Gastrocnemius medialis (tissue), 4 donors: ENCODE data around the gene AFAP1. TPM values are rescaled to one million over a fixed set of nuclear protein-coding genes. Genes with fewer than 3 reads are reported as not detected.
A peak's percentile ranks its signal among the peaks of the same experiment; 100 is the strongest.

Experiments
- ATAC-seq, 2 donors: fragments of 150-250 bp; one replicate each; pipeline ENCODE4 v1.9.1; 2016
- DNase-seq, 2 donors: peaks; one replicate each; pipeline ENCODE4 v3.0.0-alpha.2; 2019
- H3K27ac ChIP-seq, 4 donors: fragments of 200-600 bp; sonication (generic); 1 replicate in 1 of 4; 2 replicates in 3 of 4; pipeline ENCODE4 v1.5.1; 2016 to 2018; ENCODE audit warnings: mild to moderate bottlenecking in 2 of 4, moderate library complexity in 1 of 4
- H3K27me3 ChIP-seq, 3 donors: fragments of 200-600 bp; sonication (generic) in 2 of 3; 1 replicate in 1 of 3; 2 replicates in 2 of 3; pipeline versions ENCODE4 v1.5.1 to v1.6.0; 2016 to 2019; ENCODE audit warnings: mild to moderate bottlenecking in 1 of 3, moderate library complexity in 1 of 3
- H3K36me3 ChIP-seq, 2 donors: fragments of 200-600 bp; sonication (generic) in 1 of 2; one replicate each; pipeline ENCODE4 v1.5.1; 2017 to 2018
- H3K4me1 ChIP-seq, 2 donors: fragments of 200-600 bp; sonication (generic) in 1 of 2; one replicate each; pipeline ENCODE4 v1.5.1; 2016 to 2017; ENCODE audit warnings: mild to moderate bottlenecking in 2 of 2
- H3K4me3 ChIP-seq, 4 donors: fragments of 200-600 bp; sonication (generic) in 3 of 4; 1 replicate in 1 of 4; 2 replicates in 3 of 4; pipeline ENCODE4 v1.5.1; 2016 to 2019; ENCODE audit warnings: mild to moderate bottlenecking in 2 of 4
- H3K9me3 ChIP-seq, 3 donors: fragments of 200-600 bp; sonication (generic) in 2 of 3; 1 replicate in 1 of 3; 2 replicates in 2 of 3; pipeline ENCODE4 v1.5.1; 2016 to 2019
- CTCF ChIP-seq, 5 experiments: fragments of 450-650 bp in 3 of 5; fragments of 200-600 bp in 2 of 5; sonication (generic) in 2 of 5; IDR thresholded peaks in 4 of 5; conservative IDR thresholded peaks in 1 of 5; 1 replicate in 4 of 5; 2 replicates in 1 of 5; pipeline ENCODE4 v1.5.1; 2016 to 2019; ENCODE audit warnings: antibody characterized with exemption in 5 of 5, mild to moderate bottlenecking in 3 of 5, moderate library complexity in 3 of 5
- POLR2A ChIP-seq, 2 donors: fragments of 450-650 bp; IDR thresholded peaks; one replicate each; pipeline ENCODE4 v1.6.1; 2017; ENCODE audit warnings: antibody characterized with exemption in 2 of 2, mild to moderate bottlenecking in 2 of 2, moderate library complexity in 2 of 2
- in situ Hi-C, 4 donors: fragments of 200-750 bp; cut with MboI; loops; one replicate each; pipeline versions ENCODE4 v1.15.0 to v1.8.0; 2017; ENCODE audit warnings: low sequenced_read_pairs in 4 of 4
- intact Hi-C: fragments of 100-400 bp; cut with DNase I; formaldehyde crosslinking; loops from one replicate; pipeline ENCODE4 v1.15.1; 2023; ENCODE audit warnings: low total_unique reads
- total RNA-seq, 4 donors: library from RNA; depleted of rRNA; stranded (reverse); fragments of >200 nt; gene quantifications; one replicate each; pipeline versions ENCODE4 v1.1.0 to v1.2.3, GENCODE V29; 2016

Gene AFAP1
- total RNA-seq, 4 donors from 2014 or later: 1.5 to 8.6 (median 3.5) TPM

GRCh38 chr4:7873881-7874280 is 65.8 kb downstream of the AFAP1 start:
- TF ChIP-seq POLR2A (IDR thresholded peaks at IDR 0.05) (no peak), CTCF (IDR thresholded peaks at IDR 0.05 in 4 of 5, conservative IDR thresholded peaks at IDR 0.05 in 1 of 5) (no peak)
- H3K4me1 ChIP-seq: peaks cover 24 to 31% of the 10 kb centered on the region in 2 donors
- ATAC-seq: no peak

GRCh38 chr4:7872264-7872771 is 67.3 kb downstream of the AFAP1 start:
- Histone ChIP-seq H3K36me3 (peaks cover 0 to 10% of the 10 kb centered on the region in 2 donors), H3K4me1 (peaks cover 24 to 25% of the 10 kb centered on the region in 2 donors), H3K9me3 (no peaks in the 10 kb centered on the region), H3K27me3 (no peaks in the 10 kb centered on the region), H3K27ac (peak overlapping the region; percentile 78 to 83 (median 82)), H3K4me3 (peak overlapping the region in 3 of 4 donors; percentile 8 to 35 (median 34))
- ATAC-seq (peak; percentile 89), DNase-seq (peak; percentile 85 to 91)
- TF ChIP-seq POLR2A (IDR thresholded peaks at IDR 0.05) (no peak), CTCF (IDR thresholded peaks at IDR 0.05 in 4 of 5, conservative IDR thresholded peaks at IDR 0.05 in 1 of 5) (no peak)
- intact Hi-C loops (loop anchor here (1.0 to 5.0 kb wide), 2 partner anchors 65 to 68 kb away; partner anchors contain the start of gene AFAP1), in situ Hi-C loops (no loop called here)

More at GRCh38 chr4:7873881-7874280, 65.8 kb downstream of the AFAP1 start:
- Histone ChIP-seq H3K9me3 (no peaks in the 10 kb centered on the region), H3K36me3 (no peaks in the 10 kb centered on the region), H3K4me3 (no peak overlapping the region), H3K27ac (peak overlapping the region in 1 of 4 donors; percentile 37), H3K27me3 (no peaks in the 10 kb centered on the region)
- in situ Hi-C loops: no loop called here
- intact Hi-C loops: loop anchor here (5.0 kb wide), 1 partner anchor 63 kb away; the partner anchor contains the start of gene AFAP1
- DNase-seq: no peak

- TF ChIP-seq CTCF (IDR thresholded peaks at IDR 0.05 in 4 of 5, conservative IDR thresholded peaks at IDR 0.05 in 1 of 5) (no peak), POLR2A (IDR thresholded peaks at IDR 0.05) (peak; percentile 27 to 58)
- Histone ChIP-seq H3K27ac (peak overlapping the region; percentile 78 to 83 (median 82)), H3K27me3 (no peaks in the 10 kb centered on the region), H3K9me3 (no peaks in the 10 kb centered on the region), H3K4me3 (peak overlapping the region; percentile 8 to 35 (median 28)), H3K4me1 (peaks cover 24 to 25% of the 10 kb centered on the region in 2 donors), H3K36me3 (peaks cover 0 to 10% of the 10 kb centered on the region in 2 donors)
- ATAC-seq (peak; percentile 66 to 73), DNase-seq (peak; percentile 50 to 59)
- intact Hi-C loops (loop anchor here (1.0 to 5.0 kb wide), 2 partner anchors 40 to 66 kb away; partner anchors contain the start of gene AFAP1), in situ Hi-C loops (no loop called here)
Observed at GRCh38 chr4:7871356-7871755, 68.3 kb downstream of the AFAP1 start.

- Histone ChIP-seq H3K27me3 (no peaks in the 10 kb centered on the region), H3K36me3 (peaks cover 0 to 10% of the 10 kb centered on the region in 2 donors), H3K4me1 (peaks cover 24 to 25% of the 10 kb centered on the region in 2 donors), H3K9me3 (no peaks in the 10 kb centered on the region), H3K27ac (no peak overlapping the region), H3K4me3 (no peak overlapping the region)
- ATAC-seq: no peak
- TF ChIP-seq POLR2A (IDR thresholded peaks at IDR 0.05) (no peak), CTCF (IDR thresholded peaks at IDR 0.05 in 4 of 5, conservative IDR thresholded peaks at IDR 0.05 in 1 of 5) (no peak)
- in situ Hi-C loops: no loop called here
- DNase-seq: no peak
- intact Hi-C loops: no loop called here
Observed at GRCh38 chr4:7868892-7869471, 70.7 kb downstream of the AFAP1 start.
